ENCODE results near the gene LPCAT3. TPM values are rescaled to one million over a fixed set of nuclear protein-coding genes. Genes with fewer than 3 reads are reported as not detected.

Gene LPCAT3
- total and polyA plus RNA-seq, 2 donors = 20.7 to 48.1 TPM

- H3K36me3 ChIP-seq (ENCODE audit: insufficient read depth) = peaks cover 5% of the 10 kb centered on the region
- H3K4me1 ChIP-seq (ENCODE audit: insufficient read depth) = no peaks in the 10 kb centered on the region
- 58% methylated on average over 14 of the region's 14 CpGs for WGBS
- no peak overlapping the region for H3K4me3 ChIP-seq (ENCODE audit: low read depth, low read length)
- no peak for DNase-seq (ENCODE audit: extremely low spot score)
- H3K27ac ChIP-seq (ENCODE audit: low read depth) = no peak overlapping the region
Measured at GRCh38 chr12:6935371-6936193, 82.7 kb downstream of the LPCAT3 start.

GRCh38 chr12:6934110-6934509, 84.2 kb downstream of the LPCAT3 start:
- H3K4me1 ChIP-seq (ENCODE audit: insufficient read depth) = no peaks in the 10 kb centered on the region
- peak overlapping the region; percentile 15 for H3K27ac ChIP-seq (ENCODE audit: low read depth)
- DNase-seq (ENCODE audit: extremely low spot score) = no peak
- H3K4me3 ChIP-seq (ENCODE audit: low read depth, low read length) = no peak overlapping the region
- WGBS = 40% methylated on average over 8 of the region's 8 CpGs
- H3K36me3 ChIP-seq (ENCODE audit: insufficient read depth) = peaks cover 5% of the 10 kb centered on the region

GRCh38 chr12:6932766-6933165, 85.5 kb downstream of the LPCAT3 start:
- Histone ChIP-seq H3K4me1 (ENCODE audit: insufficient read depth) (no peaks in the 10 kb centered on the region), H3K27ac (ENCODE audit: low read depth) (no peak overlapping the region), H3K36me3 (ENCODE audit: insufficient read depth) (peaks cover 5% of the 10 kb centered on the region), H3K4me3 (ENCODE audit: low read depth, low read length) (no peak overlapping the region)
- DNase-seq (ENCODE audit: extremely low spot score) = no peak
- 44% methylated on average over 1 of the region's 1 CpG for WGBS

GRCh38 chr12:6929466-6930452, 88.5 kb downstream of the LPCAT3 start:
- H3K27ac ChIP-seq (ENCODE audit: low read depth) = no peak overlapping the region
- peak overlapping the region; percentile 98 for H3K4me3 ChIP-seq (ENCODE audit: low read depth, low read length)
- no peak for DNase-seq (ENCODE audit: extremely low spot score)
- WGBS = 37% methylated on average over 7 of the region's 7 CpGs
- H3K4me1 ChIP-seq (ENCODE audit: insufficient read depth) = no peaks in the 10 kb centered on the region
- peaks cover 2% of the 10 kb centered on the region for H3K36me3 ChIP-seq (ENCODE audit: insufficient read depth)

- DNase-seq (ENCODE audit: extremely low spot score) = no peak
- Histone ChIP-seq H3K27ac (ENCODE audit: low read depth) (peak overlapping the region; percentile 82), H3K36me3 (ENCODE audit: insufficient read depth) (no peaks in the 10 kb centered on the region), H3K4me3 (ENCODE audit: low read depth, low read length) (peak overlapping the region; percentile 98), H3K4me1 (ENCODE audit: insufficient read depth) (no peaks in the 10 kb centered on the region)
- WGBS = 5% methylated on average over 19 of the region's 19 CpGs
Measured at GRCh38 chr12:6928703-6929407, 89.4 kb downstream of the LPCAT3 start.

- peak overlapping the region; percentile 86 for H3K27ac ChIP-seq (ENCODE audit: low read depth)
- peak overlapping the region; percentile 98 for H3K4me3 ChIP-seq (ENCODE audit: low read depth, low read length)
- H3K36me3 ChIP-seq (ENCODE audit: insufficient read depth) = no peaks in the 10 kb centered on the region
- no peak for DNase-seq (ENCODE audit: extremely low spot score)
- WGBS = under 1% methylated on average over 71 of the region's 79 CpGs
- H3K4me1 ChIP-seq (ENCODE audit: insufficient read depth) = no peaks in the 10 kb centered on the region
Measured at GRCh38 chr12:6928022-6928702, 90.1 kb downstream of the LPCAT3 start.

- no peaks in the 10 kb centered on the region for H3K4me1 ChIP-seq (ENCODE audit: insufficient read depth)
- WGBS = under 1% methylated on average over 66 of the region's 66 CpGs
- no peaks in the 10 kb centered on the region for H3K36me3 ChIP-seq (ENCODE audit: insufficient read depth)
- DNase-seq (ENCODE audit: extremely low spot score) = peak; percentile 81
- peak within 1 kb of the TSS; percentile 98 for H3K4me3 ChIP-seq (ENCODE audit: low read depth, low read length)
- peak within 1 kb of the TSS; percentile 86 for H3K27ac ChIP-seq (ENCODE audit: low read depth)
Measured at GRCh38 chr12:6927379-6928021, 90.8 kb downstream of the LPCAT3 start, which contains the start of gene ATN1. TSS of gene ATN1 (plus strand) at chr12:6927959. CDS start at chr12:6934002, 6,043 bp downstream.

Small RNA genes lying within 50 kb of the gene (small RNA-seq; reads per million reads assigned to genes)
- not detected for gene AC006512.1
- gene MIR141 = 124 reads per million, percentile 97 among the genes with 10 or more reads in this experiment
- gene MIR200C = 53.1 reads per million, percentile 96 among the genes with 10 or more reads in this experiment
- gene RNU7-1 = not detected
- gene SCARNA12 = 0.62 reads per million, percentile 57 among the genes with 10 or more reads in this experiment

Other genes with a start within 250 kb of the LPCAT3 start
- gene LAG3, start 246.0 kb downstream of the LPCAT3 start, total RNA-seq = 0.21 TPM
- gene LAG3, start 246.0 kb downstream of the LPCAT3 start, polyA plus RNA-seq = 1.6 TPM
- 11.5 TPM for gene CD4, start 228.9 kb downstream of the LPCAT3 start, total RNA-seq
- 21.5 TPM for gene CD4, start 228.9 kb downstream of the LPCAT3 start, polyA plus RNA-seq
- 6.4 TPM for gene GPR162, start 196.7 kb downstream of the LPCAT3 start, total RNA-seq
- gene GPR162, start 196.7 kb downstream of the LPCAT3 start, polyA plus RNA-seq = 18.4 TPM
- gene P3H3, start 190.1 kb downstream of the LPCAT3 start, total RNA-seq = 40.1 TPM
- 46.3 TPM for gene P3H3, start 190.1 kb downstream of the LPCAT3 start, polyA plus RNA-seq
- gene GNB3, start 177.6 kb downstream of the LPCAT3 start, total RNA-seq = 2.5 TPM
- gene GNB3, start 177.6 kb downstream of the LPCAT3 start, polyA plus RNA-seq = 4.6 TPM
- 12.3 TPM for gene CDCA3, start 167.2 kb downstream of the LPCAT3 start, total RNA-seq
- 1.0 TPM for gene CDCA3, start 167.2 kb downstream of the LPCAT3 start, polyA plus RNA-seq
- gene USP5, start 166.3 kb downstream of the LPCAT3 start, total RNA-seq = 29.0 TPM
- gene USP5, start 166.3 kb downstream of the LPCAT3 start, polyA plus RNA-seq = 60.1 TPM
- 331 TPM for gene TPI1, start 150.9 kb downstream of the LPCAT3 start, total RNA-seq
- 708 TPM for gene TPI1, start 150.9 kb downstream of the LPCAT3 start, polyA plus RNA-seq
- 3.2 TPM for gene SPSB2, start 145.2 kb downstream of the LPCAT3 start, total RNA-seq
- gene SPSB2, start 145.2 kb downstream of the LPCAT3 start, polyA plus RNA-seq = 12.3 TPM
- 9.2 TPM for gene LRRC23, start 113.7 kb downstream of the LPCAT3 start, total RNA-seq
- 9.4 TPM for gene LRRC23, start 113.7 kb downstream of the LPCAT3 start, polyA plus RNA-seq
- gene ENO2, start 103.9 kb downstream of the LPCAT3 start, total RNA-seq = 9.7 TPM
- gene ENO2, start 103.9 kb downstream of the LPCAT3 start, polyA plus RNA-seq = 68.4 TPM
- gene ATN1, start 90.5 kb downstream of the LPCAT3 start, total RNA-seq = 18.2 TPM
- 151 TPM for gene ATN1, start 90.5 kb downstream of the LPCAT3 start, polyA plus RNA-seq
- gene RNU7-1, start 74.7 kb downstream of the LPCAT3 start, total RNA-seq = not detected
- not detected for gene RNU7-1, start 74.7 kb downstream of the LPCAT3 start, polyA plus RNA-seq
- gene C12orf57, start 74.5 kb downstream of the LPCAT3 start, total RNA-seq = 182 TPM
- gene C12orf57, start 74.5 kb downstream of the LPCAT3 start, polyA plus RNA-seq = 566 TPM
- gene PTPN6, start 67.1 kb downstream of the LPCAT3 start, total RNA-seq = 6.1 TPM
- 17.2 TPM for gene PTPN6, start 67.1 kb downstream of the LPCAT3 start, polyA plus RNA-seq
- 94.9 TPM for gene PHB2, start 47.8 kb downstream of the LPCAT3 start, total RNA-seq
- 192 TPM for gene PHB2, start 47.8 kb downstream of the LPCAT3 start, polyA plus RNA-seq
- gene EMG1, start 47.6 kb downstream of the LPCAT3 start, total RNA-seq = 25.4 TPM
- gene EMG1, start 47.6 kb downstream of the LPCAT3 start, polyA plus RNA-seq = 25.9 TPM
- 196 TPM for gene C1S, start 42.2 kb upstream of the LPCAT3 start, total RNA-seq
- gene C1S, start 42.2 kb upstream of the LPCAT3 start, polyA plus RNA-seq = 918 TPM
- 174 TPM for gene C1R, start 74.0 kb upstream of the LPCAT3 start, total RNA-seq
- 1,192 TPM for gene C1R, start 74.0 kb upstream of the LPCAT3 start, polyA plus RNA-seq
- gene C1RL, start 90.7 kb upstream of the LPCAT3 start, total RNA-seq = 20.6 TPM
- 92.2 TPM for gene C1RL, start 90.7 kb upstream of the LPCAT3 start, polyA plus RNA-seq
- 2.6 TPM for gene RBP5, start 110.4 kb upstream of the LPCAT3 start, total RNA-seq
- 5.9 TPM for gene RBP5, start 110.4 kb upstream of the LPCAT3 start, polyA plus RNA-seq
- 16.7 TPM for gene CLSTN3, start 111.9 kb upstream of the LPCAT3 start, total RNA-seq
- 20.9 TPM for gene CLSTN3, start 111.9 kb upstream of the LPCAT3 start, polyA plus RNA-seq
- 27.7 TPM for gene PEX5, start 171.2 kb upstream of the LPCAT3 start, total RNA-seq
- gene PEX5, start 171.2 kb upstream of the LPCAT3 start, polyA plus RNA-seq = 42.1 TPM

Measured in urinary bladder (tissue), 4 donors.